Measurements from ENCODE around the gene FBXL15. TPM values are rescaled to one million over a fixed set of nuclear protein-coding genes. Genes with fewer than 3 reads are reported as not detected.

FBXL15 gene
- total RNA-seq, 1 experiment from 2014 or later = 24.6 TPM

DNA sequence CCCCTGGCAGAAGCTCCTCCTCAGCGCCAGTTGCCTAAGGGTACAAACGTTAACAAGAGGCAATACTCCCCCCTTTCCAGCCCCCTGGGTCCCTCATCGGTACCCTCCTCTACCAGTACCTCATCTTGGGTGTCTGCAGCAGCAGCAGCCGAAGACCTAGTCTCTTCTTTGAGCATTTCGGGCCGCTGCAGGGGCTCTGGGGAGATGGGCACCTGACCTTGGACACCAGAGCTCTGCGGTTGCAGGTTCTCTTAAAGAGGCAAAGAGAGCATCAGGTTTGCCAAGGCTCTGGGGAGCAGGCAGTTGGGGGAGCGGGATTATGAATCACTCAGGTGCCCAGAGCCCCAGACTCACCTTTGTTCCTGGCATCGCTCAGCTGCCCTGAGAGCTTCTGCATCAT lies 3.5 kb downstream of the FBXL15 start:
- peaks cover 11% of the 10 kb centered on the region for H3K27me3 Mint-ChIP-seq (ENCODE audit: low read depth)
- no peak for ATAC-seq

More for the DNA sequence above, 3.5 kb downstream of the FBXL15 start:
- H3K4me1 Mint-ChIP-seq = peaks cover 9% of the 10 kb centered on the region
- peaks cover 9% of the 10 kb centered on the region; the same call in 1 of the 2 replicates for H3K36me3 Mint-ChIP-seq
- CTCF ChIA-PET = interaction anchor here (0.7 to 6.7 kb wide), 8 partner anchors 20 to 254 kb away, joined by 3 to 68 read pairs (median 22); partner anchors contain the start of genes C10orf95 and NFKB2
- TF ChIP-seq FOXK1 (CRISPR knock-in tag; IDR thresholded peaks at IDR 0.05) (no peak), ZBTB21 (CRISPR knock-in tag; IDR thresholded peaks at IDR 0.05; ENCODE audit: borderline replicate concordance) (no peak), NFATC4 (CRISPR knock-in tag; IDR thresholded peaks at IDR 0.05) (no peak), FOXP1 (CRISPR knock-in tag; IDR thresholded peaks at IDR 0.05; ENCODE audit: borderline replicate concordance) (no peak), MXD4 (CRISPR knock-in tag; IDR thresholded peaks at IDR 0.05; ENCODE audit: borderline replicate concordance) (no peak), FOXJ3 (CRISPR knock-in tag; IDR thresholded peaks at IDR 0.05; ENCODE audit: borderline replicate concordance) (no peak), ZNF317 (CRISPR knock-in tag; IDR thresholded peaks at IDR 0.05; ENCODE audit: borderline replicate concordance, low read depth) (no peak), GRHL2 (CRISPR knock-in tag; IDR thresholded peaks at IDR 0.05; ENCODE audit: insufficient replicate concordance, severe bottlenecking) (no peak), ZNF416 (CRISPR knock-in tag; IDR thresholded peaks at IDR 0.05) (no peak)
- TF ChIP-seq, protein P1, sequence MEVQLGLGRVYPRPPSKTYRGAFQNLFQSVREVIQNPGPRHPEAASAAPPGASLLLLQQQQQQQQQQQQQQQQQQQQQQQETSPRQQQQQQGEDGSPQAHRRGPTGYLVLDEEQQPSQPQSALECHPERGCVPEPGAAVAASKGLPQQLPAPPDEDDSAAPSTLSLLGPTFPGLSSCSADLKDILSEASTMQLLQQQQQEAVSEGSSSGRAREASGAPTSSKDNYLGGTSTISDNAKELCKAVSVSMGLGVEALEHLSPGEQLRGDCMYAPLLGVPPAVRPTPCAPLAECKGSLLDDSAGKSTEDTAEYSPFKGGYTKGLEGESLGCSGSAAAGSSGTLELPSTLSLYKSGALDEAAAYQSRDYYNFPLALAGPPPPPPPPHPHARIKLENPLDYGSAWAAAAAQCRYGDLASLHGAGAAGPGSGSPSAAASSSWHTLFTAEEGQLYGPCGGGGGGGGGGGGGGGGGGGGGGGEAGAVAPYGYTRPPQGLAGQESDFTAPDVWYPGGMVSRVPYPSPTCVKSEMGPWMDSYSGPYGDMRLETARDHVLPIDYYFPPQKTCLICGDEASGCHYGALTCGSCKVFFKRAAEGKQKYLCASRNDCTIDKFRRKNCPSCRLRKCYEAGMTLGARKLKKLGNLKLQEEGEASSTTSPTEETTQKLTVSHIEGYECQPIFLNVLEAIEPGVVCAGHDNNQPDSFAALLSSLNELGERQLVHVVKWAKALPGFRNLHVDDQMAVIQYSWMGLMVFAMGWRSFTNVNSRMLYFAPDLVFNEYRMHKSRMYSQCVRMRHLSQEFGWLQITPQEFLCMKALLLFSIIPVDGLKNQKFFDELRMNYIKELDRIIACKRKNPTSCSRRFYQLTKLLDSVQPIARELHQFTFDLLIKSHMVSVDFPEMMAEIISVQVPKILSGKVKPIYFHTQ (CRISPR knock-in tag; IDR thresholded peaks at IDR 0.05) = no peak
- TF ChIP-seq, protein P2, sequence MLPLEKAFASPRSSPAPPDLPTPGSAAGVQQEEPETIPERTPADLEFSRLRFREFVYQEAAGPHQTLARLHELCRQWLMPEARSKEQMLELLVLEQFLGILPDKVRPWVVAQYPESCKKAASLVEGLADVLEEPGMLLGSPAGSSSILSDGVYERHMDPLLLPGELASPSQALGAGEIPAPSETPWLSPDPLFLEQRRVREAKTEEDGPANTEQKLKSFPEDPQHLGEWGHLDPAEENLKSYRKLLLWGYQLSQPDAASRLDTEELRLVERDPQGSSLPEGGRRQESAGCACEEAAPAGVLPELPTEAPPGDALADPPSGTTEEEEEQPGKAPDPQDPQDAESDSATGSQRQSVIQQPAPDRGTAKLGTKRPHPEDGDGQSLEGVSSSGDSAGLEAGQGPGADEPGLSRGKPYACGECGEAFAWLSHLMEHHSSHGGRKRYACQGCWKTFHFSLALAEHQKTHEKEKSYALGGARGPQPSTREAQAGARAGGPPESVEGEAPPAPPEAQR (CRISPR knock-in tag; IDR thresholded peaks at IDR 0.05) = no peak
- TF ChIP-seq, protein P3, sequence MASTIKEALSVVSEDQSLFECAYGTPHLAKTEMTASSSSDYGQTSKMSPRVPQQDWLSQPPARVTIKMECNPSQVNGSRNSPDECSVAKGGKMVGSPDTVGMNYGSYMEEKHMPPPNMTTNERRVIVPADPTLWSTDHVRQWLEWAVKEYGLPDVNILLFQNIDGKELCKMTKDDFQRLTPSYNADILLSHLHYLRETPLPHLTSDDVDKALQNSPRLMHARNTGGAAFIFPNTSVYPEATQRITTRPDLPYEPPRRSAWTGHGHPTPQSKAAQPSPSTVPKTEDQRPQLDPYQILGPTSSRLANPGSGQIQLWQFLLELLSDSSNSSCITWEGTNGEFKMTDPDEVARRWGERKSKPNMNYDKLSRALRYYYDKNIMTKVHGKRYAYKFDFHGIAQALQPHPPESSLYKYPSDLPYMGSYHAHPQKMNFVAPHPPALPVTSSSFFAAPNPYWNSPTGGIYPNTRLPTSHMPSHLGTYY (CRISPR knock-in tag; IDR thresholded peaks at IDR 0.05) = no peak
- TF ChIP-seq, protein P4, sequence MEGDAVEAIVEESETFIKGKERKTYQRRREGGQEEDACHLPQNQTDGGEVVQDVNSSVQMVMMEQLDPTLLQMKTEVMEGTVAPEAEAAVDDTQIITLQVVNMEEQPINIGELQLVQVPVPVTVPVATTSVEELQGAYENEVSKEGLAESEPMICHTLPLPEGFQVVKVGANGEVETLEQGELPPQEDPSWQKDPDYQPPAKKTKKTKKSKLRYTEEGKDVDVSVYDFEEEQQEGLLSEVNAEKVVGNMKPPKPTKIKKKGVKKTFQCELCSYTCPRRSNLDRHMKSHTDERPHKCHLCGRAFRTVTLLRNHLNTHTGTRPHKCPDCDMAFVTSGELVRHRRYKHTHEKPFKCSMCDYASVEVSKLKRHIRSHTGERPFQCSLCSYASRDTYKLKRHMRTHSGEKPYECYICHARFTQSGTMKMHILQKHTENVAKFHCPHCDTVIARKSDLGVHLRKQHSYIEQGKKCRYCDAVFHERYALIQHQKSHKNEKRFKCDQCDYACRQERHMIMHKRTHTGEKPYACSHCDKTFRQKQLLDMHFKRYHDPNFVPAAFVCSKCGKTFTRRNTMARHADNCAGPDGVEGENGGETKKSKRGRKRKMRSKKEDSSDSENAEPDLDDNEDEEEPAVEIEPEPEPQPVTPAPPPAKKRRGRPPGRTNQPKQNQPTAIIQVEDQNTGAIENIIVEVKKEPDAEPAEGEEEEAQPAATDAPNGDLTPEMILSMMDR (IDR thresholded peaks at IDR 0.05) = no peak
- TF ChIP-seq, protein P5, sequence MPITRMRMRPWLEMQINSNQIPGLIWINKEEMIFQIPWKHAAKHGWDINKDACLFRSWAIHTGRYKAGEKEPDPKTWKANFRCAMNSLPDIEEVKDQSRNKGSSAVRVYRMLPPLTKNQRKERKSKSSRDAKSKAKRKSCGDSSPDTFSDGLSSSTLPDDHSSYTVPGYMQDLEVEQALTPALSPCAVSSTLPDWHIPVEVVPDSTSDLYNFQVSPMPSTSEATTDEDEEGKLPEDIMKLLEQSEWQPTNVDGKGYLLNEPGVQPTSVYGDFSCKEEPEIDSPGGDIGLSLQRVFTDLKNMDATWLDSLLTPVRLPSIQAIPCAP (CRISPR knock-in tag; IDR thresholded peaks at IDR 0.05) = no peak
- TF ChIP-seq, protein P6, sequence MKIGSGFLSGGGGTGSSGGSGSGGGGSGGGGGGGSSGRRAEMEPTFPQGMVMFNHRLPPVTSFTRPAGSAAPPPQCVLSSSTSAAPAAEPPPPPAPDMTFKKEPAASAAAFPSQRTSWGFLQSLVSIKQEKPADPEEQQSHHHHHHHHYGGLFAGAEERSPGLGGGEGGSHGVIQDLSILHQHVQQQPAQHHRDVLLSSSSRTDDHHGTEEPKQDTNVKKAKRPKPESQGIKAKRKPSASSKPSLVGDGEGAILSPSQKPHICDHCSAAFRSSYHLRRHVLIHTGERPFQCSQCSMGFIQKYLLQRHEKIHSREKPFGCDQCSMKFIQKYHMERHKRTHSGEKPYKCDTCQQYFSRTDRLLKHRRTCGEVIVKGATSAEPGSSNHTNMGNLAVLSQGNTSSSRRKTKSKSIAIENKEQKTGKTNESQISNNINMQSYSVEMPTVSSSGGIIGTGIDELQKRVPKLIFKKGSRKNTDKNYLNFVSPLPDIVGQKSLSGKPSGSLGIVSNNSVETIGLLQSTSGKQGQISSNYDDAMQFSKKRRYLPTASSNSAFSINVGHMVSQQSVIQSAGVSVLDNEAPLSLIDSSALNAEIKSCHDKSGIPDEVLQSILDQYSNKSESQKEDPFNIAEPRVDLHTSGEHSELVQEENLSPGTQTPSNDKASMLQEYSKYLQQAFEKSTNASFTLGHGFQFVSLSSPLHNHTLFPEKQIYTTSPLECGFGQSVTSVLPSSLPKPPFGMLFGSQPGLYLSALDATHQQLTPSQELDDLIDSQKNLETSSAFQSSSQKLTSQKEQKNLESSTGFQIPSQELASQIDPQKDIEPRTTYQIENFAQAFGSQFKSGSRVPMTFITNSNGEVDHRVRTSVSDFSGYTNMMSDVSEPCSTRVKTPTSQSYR (CRISPR knock-in tag; IDR thresholded peaks at IDR 0.05) = no peak
- POLR2A ChIA-PET = interaction anchor here (0.7 to 5.0 kb wide), 3 partner anchors 7 to 38 kb away, joined by 3 to 34 read pairs (median 33); partner anchors contain the start of gene CUEDC2
- H3K9me3 Mint-ChIP-seq = no peaks in the 10 kb centered on the region
- no peak overlapping the region for H3K27ac Mint-ChIP-seq
- no peak overlapping the region for H3K4me3 Mint-ChIP-seq
- no peak for DNase-seq (ENCODE audit: low spot score)

Data from WTC11 (cell line).